Right lobe of liver (tissue), 6 donors: ENCODE data around the gene RPL3. TPM values are rescaled to one million over a fixed set of nuclear protein-coding genes. Genes with fewer than 3 reads are reported as not detected.

Experiments used
- ATAC-seq, 4 donors: fragments of 200-7000 bp; cut with Tn5 transposase; one replicate each; pipeline ENCODE4 v1.9.1; 2020; ENCODE audit warnings: mild to moderate bottlenecking in 4 of 4, moderate library complexity in 4 of 4
- DNase-seq, 3 donors: peaks; one replicate each; pipeline ENCODE4 v3.0.0-alpha.2; 2020
- H3K27ac ChIP-seq, 3 donors: fragments of 200-600 bp; one replicate each; pipeline ENCODE4 v1.8.0; 2022
- H3K27me3 ChIP-seq, 2 donors: fragments of 200-600 bp; one replicate each; pipeline ENCODE4 v1.8.0; 2022
- H3K36me3 ChIP-seq, 4 donors: fragments of 200-600 bp; sonication (generic) in 1 of 4; one replicate each; pipeline versions ENCODE4 v1.5.1 to v1.8.0; 2017 to 2022; ENCODE audit warnings: control low read depth in 1 of 4
- H3K4me1 ChIP-seq, 4 donors: fragments of 200-600 bp; sonication (generic) in 1 of 4; one replicate each; pipeline versions ENCODE4 v1.5.1 to v1.8.0; 2017 to 2022; ENCODE audit warnings: control low read depth in 1 of 4
- H3K4me3 ChIP-seq, 3 donors: fragments of 200-600 bp; one replicate each; pipeline ENCODE4 v1.8.0; 2022
- H3K9me3 ChIP-seq, 4 donors: fragments of 200-600 bp; sonication (generic) in 1 of 4; one replicate each; pipeline versions ENCODE4 v1.5.1 to v1.8.0; 2017 to 2022; ENCODE audit warnings: control low read depth in 1 of 4
- POLR2A ChIP-seq: fragments of 450-650 bp; IDR thresholded peaks from one replicate; pipeline ENCODE4 v1.6.1; 2017; ENCODE audit warnings: antibody characterized with exemption, mild to moderate bottlenecking
- WGBS: methylation state at CpG from one replicate; pipeline ENCODE4 v1.1.6; 2018; ENCODE audit warnings: low coverage, low lambda C conversion rate; ENCODE audit not compliant: insufficient coverage; ENCODE audit errors: missing lambda C conversion rate; 5-methylcytosine and 5-hydroxymethylcytosine counted together
- intact Hi-C, 2 donors: fragments of 100-400 bp; cut with DNase I; formaldehyde crosslinking; loops; one replicate each; pipeline versions ENCODE4 v1.11.2 to v1.14.1; 2022
- total RNA-seq, 6 experiments: library from RNA; depleted of rRNA in 2 of 6; stranded (reverse); fragments of >200 nt in 2 of 6; fragmentation: NEBNext Ultra II Directional in 3 of 6; extraction: Animal tissue kit (Norgen Biotek cat#: 25700) in 3 of 6; gene quantifications; one replicate each; pipeline versions ENCODE4 v1.1.0 to v1.2.4, GENCODE V29; 2016 to 2023
- TF ChIP-seq, protein P1 (sequence below), 4 donors: fragments of 200-600 bp in 3 of 4; fragments of 450-650 bp in 1 of 4; IDR thresholded peaks; one replicate each; pipeline versions ENCODE4 v1.5.1 to v1.8.0; 2016 to 2022; ENCODE audit warnings: antibody characterized with exemption in 4 of 4, mild to moderate bottlenecking in 2 of 4
- donor health status: DM: no; HTN: yes; CAD: no.
- donor health status: DM: no; HTN: no; CAD: no.
- donor health status: DM: no; HTN: no; CAD: no.
- donor health status: DM: no; HTN: yes; CAD: no.
- donor health status: DM: no; HTN: yes; CAD: no.

RPL3 gene
- total RNA-seq, 6 experiments from 2014 or later, result 648 to 905 (median 743) TPM

DNA sequence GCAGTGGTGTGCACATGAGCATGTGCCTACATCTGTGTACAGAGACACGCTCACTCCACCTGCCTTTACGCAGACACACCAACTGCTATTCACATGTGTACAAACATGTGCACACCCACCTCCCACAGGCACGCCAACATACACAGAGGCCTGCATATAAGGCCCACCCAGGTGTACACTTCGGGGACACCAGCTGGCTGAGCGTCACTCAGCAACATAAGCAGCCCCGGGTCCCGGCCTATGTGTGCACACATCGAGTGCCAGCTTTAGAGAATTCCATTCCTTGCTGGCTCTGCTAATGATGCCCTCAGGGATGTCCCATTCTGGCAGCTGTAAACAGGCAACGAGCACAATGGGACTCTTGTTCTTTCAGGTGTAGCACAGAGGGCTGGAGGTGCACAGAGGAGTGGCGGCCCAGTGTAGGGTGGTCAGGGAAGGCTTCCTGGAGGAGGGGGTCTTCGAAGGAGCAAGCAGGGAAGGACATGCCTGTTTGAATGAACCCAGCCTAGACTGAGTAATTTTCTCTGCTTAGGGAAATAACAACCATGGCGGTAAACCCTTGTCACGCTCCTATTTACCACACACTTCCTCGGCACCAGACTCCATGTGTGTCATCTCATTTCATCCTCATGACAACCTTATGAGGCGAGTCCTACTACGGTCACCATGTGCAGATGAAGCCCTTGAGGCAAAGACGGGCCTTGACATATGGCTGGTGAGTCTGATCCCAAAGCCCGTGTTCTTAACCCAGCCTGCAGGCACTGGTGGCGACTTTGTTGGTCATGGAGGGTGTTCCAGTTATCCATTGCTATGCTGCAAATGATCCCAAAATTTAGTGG is 35.1 kb downstream of the RPL3 start:
- no peak for DNase-seq
- intact Hi-C loops, result no loop called here
- no peaks in the 10 kb centered on the region for H3K27me3 ChIP-seq
- H3K9me3 ChIP-seq, result no peaks in the 10 kb centered on the region
- 96% methylated on average over 9 of the region's 19 CpGs for WGBS
- peak overlapping the region in 1 of 3 donors; percentile 65 for H3K27ac ChIP-seq
- no peaks in the 10 kb centered on the region for H3K36me3 ChIP-seq
- H3K4me3 ChIP-seq, result no peak overlapping the region
- no peak for ATAC-seq
- H3K4me1 ChIP-seq, result peaks cover 0 to 1% (median 0%) of the 10 kb centered on the region in 4 donors
- TF ChIP-seq, protein P1, sequence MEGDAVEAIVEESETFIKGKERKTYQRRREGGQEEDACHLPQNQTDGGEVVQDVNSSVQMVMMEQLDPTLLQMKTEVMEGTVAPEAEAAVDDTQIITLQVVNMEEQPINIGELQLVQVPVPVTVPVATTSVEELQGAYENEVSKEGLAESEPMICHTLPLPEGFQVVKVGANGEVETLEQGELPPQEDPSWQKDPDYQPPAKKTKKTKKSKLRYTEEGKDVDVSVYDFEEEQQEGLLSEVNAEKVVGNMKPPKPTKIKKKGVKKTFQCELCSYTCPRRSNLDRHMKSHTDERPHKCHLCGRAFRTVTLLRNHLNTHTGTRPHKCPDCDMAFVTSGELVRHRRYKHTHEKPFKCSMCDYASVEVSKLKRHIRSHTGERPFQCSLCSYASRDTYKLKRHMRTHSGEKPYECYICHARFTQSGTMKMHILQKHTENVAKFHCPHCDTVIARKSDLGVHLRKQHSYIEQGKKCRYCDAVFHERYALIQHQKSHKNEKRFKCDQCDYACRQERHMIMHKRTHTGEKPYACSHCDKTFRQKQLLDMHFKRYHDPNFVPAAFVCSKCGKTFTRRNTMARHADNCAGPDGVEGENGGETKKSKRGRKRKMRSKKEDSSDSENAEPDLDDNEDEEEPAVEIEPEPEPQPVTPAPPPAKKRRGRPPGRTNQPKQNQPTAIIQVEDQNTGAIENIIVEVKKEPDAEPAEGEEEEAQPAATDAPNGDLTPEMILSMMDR (IDR thresholded peaks at IDR 0.05), result no peak
- TF ChIP-seq POLR2A, result no peak

DNA sequence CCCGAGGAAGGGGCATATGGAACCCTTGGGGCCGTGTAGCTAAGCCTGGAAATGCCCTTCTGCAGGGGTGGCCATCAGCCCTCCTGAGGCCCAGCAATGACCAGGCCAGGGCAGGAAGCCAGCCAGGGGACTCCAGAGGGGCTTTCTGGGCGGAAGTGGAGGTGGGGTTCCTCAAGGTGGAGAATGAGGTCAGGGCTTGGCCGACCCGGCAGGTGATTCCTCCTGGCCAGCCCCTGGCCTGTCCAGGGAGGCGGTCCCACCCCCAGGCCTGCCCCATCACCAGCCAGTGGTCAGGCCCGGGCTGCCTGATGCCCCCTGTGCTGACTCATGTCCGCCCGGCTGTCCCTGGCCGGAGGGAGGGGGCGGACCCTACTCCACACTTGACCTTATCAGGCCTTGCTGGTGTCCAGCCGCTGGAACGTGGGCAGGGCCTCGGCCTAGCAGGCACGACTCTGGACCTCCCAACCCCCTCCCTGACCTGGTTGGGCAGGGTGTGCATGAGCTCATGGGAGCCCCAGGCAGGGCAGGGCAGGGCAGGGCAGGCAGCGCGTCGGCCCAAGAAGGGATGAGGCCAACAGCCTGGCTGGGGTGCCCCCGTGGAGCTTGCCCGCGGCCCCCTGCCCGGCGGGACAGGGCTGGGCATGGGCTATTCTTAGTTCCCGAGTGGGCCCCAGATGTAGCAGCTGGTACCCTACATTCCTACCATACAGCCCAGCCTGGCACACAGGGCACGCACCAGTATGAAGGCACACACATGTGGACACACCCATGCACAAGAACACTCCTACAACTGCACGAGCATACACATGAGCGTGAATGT is 35.9 kb downstream of the RPL3 start:
- no peaks in the 10 kb centered on the region for H3K27me3 ChIP-seq
- DNase-seq (peak; percentile 68 to 89 (median 74)), ATAC-seq (peak; percentile 75 to 86 (median 82))
- no peaks in the 10 kb centered on the region for H3K9me3 ChIP-seq
- peak overlapping the region; percentile 36 to 65 (median 47) for H3K27ac ChIP-seq
- no peak overlapping the region for H3K4me3 ChIP-seq
- H3K36me3 ChIP-seq, result no peaks in the 10 kb centered on the region
- TF ChIP-seq, protein P1 (IDR thresholded peaks at IDR 0.05), result no peak
- peak; percentile 28 for TF ChIP-seq POLR2A
- H3K4me1 ChIP-seq, result no peaks in the 10 kb centered on the region
- 35% methylated on average over 5 of the region's 27 CpGs for WGBS
- intact Hi-C loops, result no loop called here

DNA sequence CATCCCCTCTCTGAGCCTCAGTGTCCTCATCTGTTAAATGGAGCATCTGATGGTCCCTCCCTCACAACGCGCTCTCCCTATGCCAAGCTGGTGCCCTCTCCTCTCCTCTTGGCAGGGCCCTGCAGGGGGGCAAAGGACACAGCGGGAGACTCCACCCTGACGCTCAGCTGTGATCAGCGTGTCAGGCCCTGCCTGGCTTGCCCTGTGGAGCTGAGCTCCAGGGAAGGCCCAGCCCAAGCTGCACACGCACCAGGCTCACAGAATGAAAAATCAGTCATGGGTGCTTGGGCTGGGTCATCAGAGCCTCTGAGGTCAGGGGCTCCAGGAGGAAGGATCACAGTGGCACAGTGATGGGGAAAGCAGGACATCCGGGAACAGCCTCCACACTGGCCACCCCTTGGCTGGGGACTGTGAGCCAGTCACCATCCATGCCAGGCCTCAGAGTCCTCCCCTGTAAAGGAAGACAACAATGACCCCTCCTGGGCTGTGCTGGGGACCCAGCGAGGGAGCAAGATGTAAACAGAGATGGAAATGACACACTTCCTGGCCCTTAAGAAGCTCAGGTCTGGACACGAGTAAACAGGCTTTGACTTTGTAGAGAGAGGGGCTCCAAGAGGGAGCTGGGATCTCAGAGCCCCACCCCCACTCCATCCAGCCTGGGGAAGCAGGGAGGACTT is 36.6 kb downstream of the RPL3 start:
- WGBS, result 27% methylated on average over 5 of the region's 9 CpGs
- H3K4me1 ChIP-seq, result no peaks in the 10 kb centered on the region
- peak in 1 of 3 donors; percentile 48 for DNase-seq
- no peaks in the 10 kb centered on the region for H3K36me3 ChIP-seq
- ATAC-seq, result peak; percentile 45 to 72 (median 65)
- H3K9me3 ChIP-seq, result no peaks in the 10 kb centered on the region
- H3K27ac ChIP-seq, result peak overlapping the region; percentile 36 to 65 (median 47)
- TF ChIP-seq, protein P1 (IDR thresholded peaks at IDR 0.05), result no peak
- no peak for TF ChIP-seq POLR2A
- H3K27me3 ChIP-seq, result no peaks in the 10 kb centered on the region
- no peak overlapping the region for H3K4me3 ChIP-seq
- intact Hi-C loops, result no loop called here

DNA sequence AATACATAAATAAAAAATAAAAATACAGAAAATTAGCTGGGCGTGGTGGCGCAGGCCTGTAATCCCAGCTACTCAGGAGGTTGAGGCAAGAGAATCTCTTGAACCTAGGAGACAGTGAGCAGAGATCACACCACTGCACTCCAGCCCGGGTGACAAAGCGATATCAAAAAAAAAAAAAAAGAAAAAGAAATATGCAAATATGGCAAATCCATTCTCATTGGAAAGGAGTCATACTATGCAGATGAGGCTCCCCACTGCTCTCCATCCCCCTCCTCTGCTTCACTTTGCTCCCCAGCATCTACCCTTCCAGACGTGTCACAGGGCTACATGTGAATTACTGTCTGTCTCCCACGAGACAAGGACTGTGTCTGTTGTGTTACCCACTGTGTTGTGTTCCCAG is 38.3 kb downstream of the RPL3 start:
- no peak overlapping the region for H3K27ac ChIP-seq
- intact Hi-C loops, result no loop called here
- no peak overlapping the region for H3K4me3 ChIP-seq
- no peak for TF ChIP-seq POLR2A
- TF ChIP-seq, protein P1 (IDR thresholded peaks at IDR 0.05), result no peak
- no peaks in the 10 kb centered on the region for H3K27me3 ChIP-seq
- H3K4me1 ChIP-seq, result no peaks in the 10 kb centered on the region
- no peaks in the 10 kb centered on the region for H3K9me3 ChIP-seq
- WGBS, result 86% methylated on average over 4 of the region's 6 CpGs
- DNase-seq, result no peak
- ATAC-seq, result no peak
- no peaks in the 10 kb centered on the region for H3K36me3 ChIP-seq
